HepG2 (cell line): ENCODE measurements around the gene STRADB. TPM values are rescaled to one million over a fixed set of nuclear protein-coding genes. Genes with fewer than 3 reads are reported as not detected.

Experiments
- HOXA5 ChIP-seq: sonication (generic); formaldehyde crosslinking; IDR thresholded peaks from 2 replicates; pipeline ENCODE4 v1.4.0; 2020; ENCODE audit warnings: missing genetic modification reagents
- MLXIP ChIP-seq: sonication (generic); formaldehyde crosslinking; IDR thresholded peaks from 2 replicates; pipeline ENCODE4 v1.9.0; 2021; ENCODE audit warnings: missing genetic modification reagents, borderline replicate concordance
- REST ChIP-seq, 2 experiments: IDR thresholded peaks; 2 replicates each; pipeline ENCODE4 v1.6.1; 2011 to 2012; ENCODE audit warnings: low read length in 2 of 2, borderline replicate concordance in 1 of 2, low read depth in 1 of 2, mild to moderate bottlenecking in 1 of 2, moderate library complexity in 1 of 2
- SMARCE1 ChIP-seq: fragments of 450-650 bp; IDR thresholded peaks from 2 replicates; pipeline ENCODE4 v1.6.1; 2017; ENCODE audit warnings: borderline replicate concordance
- SRY ChIP-seq: sonication (generic); formaldehyde crosslinking; IDR thresholded peaks from 2 replicates; pipeline ENCODE4 v1.8.0; 2022; ENCODE audit warnings: mild to moderate bottlenecking, missing genetic modification reagents
- USF2 ChIP-seq, 2 experiments: sonication (generic) in 1 of 2; formaldehyde crosslinking in 1 of 2; IDR thresholded peaks; 2 replicates each; pipeline versions ENCODE4 v1.5.1 to v1.6.1; 2011 to 2020; ENCODE audit warnings: borderline replicate concordance in 1 of 2, low read depth in 1 of 2, low read length in 1 of 2, mild to moderate bottlenecking in 1 of 2, missing genetic modification reagents in 1 of 2, moderate library complexity in 1 of 2
- ZBTB49 ChIP-seq: sonication (generic); formaldehyde crosslinking; IDR thresholded peaks from 2 replicates; pipeline ENCODE4 v1.4.0; 2020; ENCODE audit warnings: missing genetic modification reagents, borderline replicate concordance
- ZNF235 ChIP-seq: sonication (generic); formaldehyde crosslinking; IDR thresholded peaks from 2 replicates; pipeline ENCODE4 v1.8.1; 2023; ENCODE audit warnings: mild to moderate bottlenecking, missing genetic modification reagents, borderline replicate concordance
- polyA plus RNA-seq, 8 experiments: library from polyadenylated mRNA; depleted of rRNA in 3 of 8; stranded (reverse) in 7 of 8; unstranded in 1 of 8; fragments of >200 nt; fragmentation: Illumina TruSeq in 4 of 8; extraction: Trizol in 4 of 8; gene quantifications; 2 replicates each; pipeline versions ENCODE4 v1.2.1 to v1.2.3, GENCODE V29; 2011 to 2016; ENCODE audit warnings: low read depth in 4 of 8, missing spikeins in 1 of 8, mixed read lengths in 1 of 8; ENCODE audit not compliant: insufficient read depth in 1 of 8
- total RNA-seq, 5 experiments: library from RNA; depleted of rRNA; stranded (reverse); fragments of >200 nt; fragmentation: Illumina TruSeq; extraction: Trizol; gene quantifications; 2 replicates each; pipeline ENCODE4 v1.2.3, GENCODE V29; 2016; ENCODE audit warnings: low read depth in 1 of 5
- TF ChIP-seq, protein P1 (sequence below): sonication (generic); formaldehyde crosslinking; IDR thresholded peaks from 2 replicates; pipeline ENCODE4 v1.5.0; 2020; ENCODE audit warnings: missing genetic modification reagents, mild to moderate bottlenecking, borderline replicate concordance
- TF ChIP-seq, protein P2 (sequence below): IDR thresholded peaks from 2 replicates; pipeline ENCODE4 v1.6.1; 2016; ENCODE audit warnings: missing compliant biosample characterization, missing genetic modification reagents, borderline replicate concordance

STRADB gene
- total and polyA plus RNA-seq, 2 of the 13 experiments (the other 11 are each of a cell fraction or from before 2014, with no cell fraction given), result 34.1 to 66.6 TPM

GRCh38 chr2:201451292-201452057 lies at the start of gene STRADB, which contains the start of gene TRAK2 (continued):
- TF ChIP-seq REST (IDR thresholded peaks at IDR 0.05; ENCODE audit: borderline replicate concordance in 1 of 2, low read depth in 1 of 2, low read length in 2 of 2), result peak in 1 of 2 experiments; percentile 33; a peak in 1 of 4 replicates
- TF ChIP-seq, protein P1, sequence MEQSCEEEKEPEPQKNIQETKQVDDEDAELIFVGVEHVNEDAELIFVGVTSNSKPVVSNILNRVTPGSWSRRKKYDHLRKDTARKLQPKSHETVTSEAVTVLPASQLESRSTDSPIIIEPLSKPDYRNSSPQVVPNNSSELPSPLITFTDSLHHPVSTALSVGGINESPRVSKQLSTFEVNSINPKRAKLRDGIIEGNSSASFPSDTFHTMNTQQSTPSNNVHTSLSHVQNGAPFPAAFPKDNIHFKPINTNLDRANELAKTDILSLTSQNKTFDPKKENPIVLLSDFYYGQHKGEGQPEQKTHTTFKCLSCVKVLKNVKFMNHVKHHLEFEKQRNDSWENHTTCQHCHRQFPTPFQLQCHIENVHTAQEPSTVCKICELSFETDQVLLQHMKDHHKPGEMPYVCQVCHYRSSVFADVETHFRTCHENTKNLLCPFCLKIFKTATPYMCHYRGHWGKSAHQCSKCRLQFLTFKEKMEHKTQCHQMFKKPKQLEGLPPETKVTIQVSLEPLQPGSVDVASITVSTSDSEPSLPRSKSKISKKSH (CRISPR knock-in tag), result no peak
- TF ChIP-seq HOXA5 (CRISPR knock-in tag), result peak; percentile 49
- TF ChIP-seq, protein P2, sequence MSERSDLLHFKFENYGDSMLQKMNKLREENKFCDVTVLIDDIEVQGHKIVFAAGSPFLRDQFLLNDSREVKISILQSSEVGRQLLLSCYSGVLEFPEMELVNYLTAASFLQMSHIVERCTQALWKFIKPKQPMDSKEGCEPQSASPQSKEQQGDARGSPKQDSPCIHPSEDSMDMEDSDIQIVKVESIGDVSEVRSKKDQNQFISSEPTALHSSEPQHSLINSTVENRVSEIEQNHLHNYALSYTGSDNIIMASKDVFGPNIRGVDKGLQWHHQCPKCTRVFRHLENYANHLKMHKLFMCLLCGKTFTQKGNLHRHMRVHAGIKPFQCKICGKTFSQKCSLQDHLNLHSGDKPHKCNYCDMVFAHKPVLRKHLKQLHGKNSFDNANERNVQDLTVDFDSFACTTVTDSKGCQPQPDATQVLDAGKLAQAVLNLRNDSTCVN (CRISPR knock-in tag), result peak; percentile 46
- no peak for TF ChIP-seq ZBTB49 (CRISPR knock-in tag)
- TF ChIP-seq MLXIP (CRISPR knock-in tag), result no peak
- peak; percentile 8; the same call in 1 of the 2 replicates for TF ChIP-seq ZNF235
- peak; percentile 53; the same call in 1 of the 2 replicates for TF ChIP-seq SRY
- no peak for TF ChIP-seq USF2 (IDR thresholded peaks at IDR 0.05; ENCODE audit: low read depth, low read length)
- TF ChIP-seq USF2 (CRISPR knock-in tag; IDR thresholded peaks at IDR 0.05; ENCODE audit: borderline replicate concordance), result no peak
- TF ChIP-seq SMARCE1, result no peak
